Testis (tissue), 3 donors: ENCODE results near the gene POLN. TPM values are rescaled to one million over a fixed set of nuclear protein-coding genes. Genes with fewer than 3 reads are reported as not detected.

Source experiments
- DNase-seq: peaks from one replicate; pipeline ENCODE4 v3.0.0-alpha.2; 2019
- H3K27ac ChIP-seq, 2 donors: fragments of 200-600 bp; sonication (generic); one replicate each; pipeline ENCODE4 v1.5.1; 2019
- H3K27me3 ChIP-seq: fragments of 200-600 bp; sonication (generic); one replicate; pipeline ENCODE4 v1.5.1; 2019
- H3K36me3 ChIP-seq: fragments of 200-600 bp; sonication (generic); one replicate; pipeline ENCODE4 v1.5.1; 2017; ENCODE audit warnings: low read depth; ENCODE audit errors: missing control alignments
- H3K4me1 ChIP-seq: fragments of 200-600 bp; sonication (generic); one replicate; pipeline ENCODE4 v1.5.1; 2019
- H3K4me3 ChIP-seq, 2 donors: fragments of 200-600 bp; sonication (generic); one replicate each; pipeline ENCODE4 v1.5.1; 2017 to 2019
- H3K9me3 ChIP-seq: fragments of 200-600 bp; sonication (generic); one replicate; pipeline ENCODE4 v1.5.1; 2017
- POLR2A ChIP-seq: fragments of 450-650 bp; IDR thresholded peaks from one replicate; pipeline ENCODE4 v1.6.1; 2017; ENCODE audit warnings: antibody characterized with exemption, mild to moderate bottlenecking, moderate library complexity
- WGBS, 2 donors: methylation state at CpG; one replicate each; pipeline ENCODE4 v1.1.5; 2018; 5-methylcytosine and 5-hydroxymethylcytosine counted together
- intact Hi-C: fragments of 100-400 bp; cut with DNase I; formaldehyde crosslinking; loops from one replicate; pipeline ENCODE4 v1.15.1; 2023; ENCODE audit warnings: low total_unique reads
- polyA plus RNA-seq: library from polyadenylated mRNA; stranded (reverse); fragments of 350-450 nt; fragmentation: Illumina TruSeq; extraction: RNeasy Lipid Tissue Mini Kit (QIAGEN cat#74804); gene quantifications from one replicate; pipeline ENCODE4 v1.2.3, GENCODE V29; 2014; ENCODE audit warnings: low read depth, low replicate concordance; ENCODE audit not compliant: insufficient read depth
- total RNA-seq, 2 donors: library from RNA; depleted of rRNA; stranded (reverse); fragments of >200 nt; gene quantifications; one replicate each; pipeline ENCODE4 v1.2.3, GENCODE V29; 2016
- TF ChIP-seq, protein P1 (sequence below), 3 experiments: fragments of 450-650 bp in 2 of 3; fragments of 200-600 bp in 1 of 3; sonication (generic) in 1 of 3; IDR thresholded peaks; one replicate each; pipeline ENCODE4 v1.5.1; 2016 to 2019; ENCODE audit warnings: antibody characterized with exemption in 3 of 3, mild to moderate bottlenecking in 2 of 3, moderate library complexity in 1 of 3

POLN gene
- total and polyA plus RNA-seq, 3 donors from 2014 or later = 12.2 to 23.7 (median 22.9) TPM

DNA sequence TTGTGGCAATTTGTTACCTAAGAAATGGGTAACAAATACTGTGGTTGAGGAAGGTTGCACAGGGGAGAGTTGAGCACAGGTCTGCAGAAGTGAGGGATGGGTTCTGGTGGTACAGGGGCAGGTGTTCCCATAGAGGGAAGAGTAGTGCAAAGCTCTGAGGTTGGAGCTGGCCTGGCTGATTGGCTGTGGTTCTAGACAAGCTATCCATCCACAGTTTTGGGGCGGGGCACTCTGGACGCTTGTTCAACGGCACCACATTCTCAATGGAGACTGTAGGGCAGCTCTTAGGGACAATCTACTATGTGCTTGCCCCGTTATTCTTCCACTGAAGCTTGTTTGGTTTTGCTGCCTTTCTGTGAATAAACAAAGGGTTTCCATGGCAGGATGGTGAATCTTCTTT is 147.4 kb downstream of the POLN start:
- Histone ChIP-seq H3K4me3 (no peak overlapping the region), H3K9me3 (no peaks in the 10 kb centered on the region), H3K36me3 (no peaks in the 10 kb centered on the region), H3K27me3 (no peaks in the 10 kb centered on the region), H3K27ac (no peak overlapping the region), H3K4me1 (no peaks in the 10 kb centered on the region)
- intact Hi-C loops = no loop called here
- 97% methylated on average over 4 of the region's 4 CpGs for WGBS, 2 donors
- no peak for TF ChIP-seq POLR2A
- TF ChIP-seq, protein P1, sequence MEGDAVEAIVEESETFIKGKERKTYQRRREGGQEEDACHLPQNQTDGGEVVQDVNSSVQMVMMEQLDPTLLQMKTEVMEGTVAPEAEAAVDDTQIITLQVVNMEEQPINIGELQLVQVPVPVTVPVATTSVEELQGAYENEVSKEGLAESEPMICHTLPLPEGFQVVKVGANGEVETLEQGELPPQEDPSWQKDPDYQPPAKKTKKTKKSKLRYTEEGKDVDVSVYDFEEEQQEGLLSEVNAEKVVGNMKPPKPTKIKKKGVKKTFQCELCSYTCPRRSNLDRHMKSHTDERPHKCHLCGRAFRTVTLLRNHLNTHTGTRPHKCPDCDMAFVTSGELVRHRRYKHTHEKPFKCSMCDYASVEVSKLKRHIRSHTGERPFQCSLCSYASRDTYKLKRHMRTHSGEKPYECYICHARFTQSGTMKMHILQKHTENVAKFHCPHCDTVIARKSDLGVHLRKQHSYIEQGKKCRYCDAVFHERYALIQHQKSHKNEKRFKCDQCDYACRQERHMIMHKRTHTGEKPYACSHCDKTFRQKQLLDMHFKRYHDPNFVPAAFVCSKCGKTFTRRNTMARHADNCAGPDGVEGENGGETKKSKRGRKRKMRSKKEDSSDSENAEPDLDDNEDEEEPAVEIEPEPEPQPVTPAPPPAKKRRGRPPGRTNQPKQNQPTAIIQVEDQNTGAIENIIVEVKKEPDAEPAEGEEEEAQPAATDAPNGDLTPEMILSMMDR (IDR thresholded peaks at IDR 0.05) = no peak
- no peak for DNase-seq

GRCh38 chr4:2093265-2093664 is 148.7 kb downstream of the POLN start:
- intact Hi-C loops = no loop called here
- WGBS, 2 donors = 89 to 92% methylated on average over 6 of the region's 6 CpGs
- DNase-seq = no peak

GRCh38 chr4:2092669-2093053 is 149.3 kb downstream of the POLN start:
- 75 to 85% methylated on average over 6 of the region's 6 CpGs for WGBS, 2 donors
- Histone ChIP-seq H3K27ac (no peak overlapping the region), H3K4me3 (no peak overlapping the region), H3K9me3 (no peaks in the 10 kb centered on the region), H3K4me1 (no peaks in the 10 kb centered on the region), H3K36me3 (no peaks in the 10 kb centered on the region), H3K27me3 (no peaks in the 10 kb centered on the region)
- intact Hi-C loops = no loop called here
- TF ChIP-seq POLR2A = no peak
- TF ChIP-seq, protein P1 (IDR thresholded peaks at IDR 0.05) = no peak
- DNase-seq = no peak

More at GRCh38 chr4:2093265-2093664, 148.7 kb downstream of the POLN start:
- TF ChIP-seq POLR2A = no peak
- TF ChIP-seq, protein P1 (IDR thresholded peaks at IDR 0.05) = no peak
- no peaks in the 10 kb centered on the region for H3K36me3 ChIP-seq
- H3K4me3 ChIP-seq = no peak overlapping the region
- H3K27me3 ChIP-seq = no peaks in the 10 kb centered on the region
- H3K4me1 ChIP-seq = no peaks in the 10 kb centered on the region
- no peak overlapping the region for H3K27ac ChIP-seq
- H3K9me3 ChIP-seq = no peaks in the 10 kb centered on the region

GRCh38 chr4:2091990-2092668 is 149.8 kb downstream of the POLN start:
- no peak overlapping the region for H3K4me3 ChIP-seq
- no peaks in the 10 kb centered on the region for H3K9me3 ChIP-seq
- H3K27ac ChIP-seq = no peak overlapping the region
- H3K4me1 ChIP-seq = no peaks in the 10 kb centered on the region
- 76 to 77% methylated on average over 3 to 15 of the region's 15 CpGs for whole genome bisulfite sequencing, 2 donors
- intact Hi-C loops = no loop called here
- H3K27me3 ChIP-seq = no peaks in the 10 kb centered on the region
- no peaks in the 10 kb centered on the region for H3K36me3 ChIP-seq
- TF ChIP-seq, protein P1 (IDR thresholded peaks at IDR 0.05) = no peak
- TF ChIP-seq POLR2A = no peak
- DNase-seq = no peak

- Histone ChIP-seq H3K27me3 (no peaks in the 10 kb centered on the region), H3K4me1 (no peaks in the 10 kb centered on the region), H3K36me3 (no peaks in the 10 kb centered on the region), H3K27ac (no peak overlapping the region), H3K9me3 (no peaks in the 10 kb centered on the region), H3K4me3 (no peak overlapping the region)
- WGBS, 2 donors = 54 to 69% methylated on average over 1 of the region's 1 CpG
- intact Hi-C loops = no loop called here
- TF ChIP-seq POLR2A = no peak
- TF ChIP-seq, protein P1 (IDR thresholded peaks at IDR 0.05) = no peak
- no peak for DNase-seq
Measured at GRCh38 chr4:2090642-2091041, 151.3 kb downstream of the POLN start.
